H9 (cell line): ENCODE results near the gene ALAS1. TPM values are rescaled to one million over a fixed set of nuclear protein-coding genes. Genes with fewer than 3 reads are reported as not detected.

ENCODE experiments used
- DNase-seq: peaks from one replicate; pipeline ENCODE4 v3.0.0-alpha.2; 2017
- H2AFZ ChIP-seq: one replicate; pipeline ENCODE4 v1.6.1; 2013; ENCODE audit warnings: mild to moderate bottlenecking, low read length, control low read depth, moderate library complexity
- H2AK5ac ChIP-seq: 2 replicates; pipeline ENCODE4 v1.6.1; 2013; ENCODE audit warnings: low read length, control low read depth, mixed read lengths; ENCODE audit not compliant: insufficient read length
- H2BK120ac ChIP-seq: one replicate; pipeline ENCODE4 v1.6.1; 2013; ENCODE audit warnings: low read depth, mild to moderate bottlenecking, low read length, control low read depth, inconsistent platforms; ENCODE audit not compliant: poor library complexity, severe bottlenecking
- H2BK12ac ChIP-seq: 2 replicates; pipeline ENCODE4 v1.6.1; 2013; ENCODE audit warnings: low read length, control low read depth, mixed read lengths, low read depth; ENCODE audit not compliant: insufficient read length
- H2BK15ac ChIP-seq: 2 replicates; pipeline ENCODE4 v1.6.1; 2013; ENCODE audit warnings: low read depth, low read length, control low read depth
- H2BK20ac ChIP-seq: one replicate; pipeline ENCODE4 v1.6.1; 2013; ENCODE audit warnings: low read depth, mild to moderate bottlenecking, low read length, control low read depth, inconsistent platforms; ENCODE audit not compliant: poor library complexity, severe bottlenecking
- H2BK5ac ChIP-seq: 2 replicates; pipeline ENCODE4 v1.6.1; 2013; ENCODE audit warnings: low read length, control low read depth, mixed read lengths; ENCODE audit not compliant: insufficient read length
- H3K14ac ChIP-seq: 2 replicates; pipeline ENCODE4 v1.6.1; 2013; ENCODE audit warnings: low read length, control low read depth; ENCODE audit not compliant: insufficient read depth
- H3K18ac ChIP-seq: 2 replicates; pipeline ENCODE4 v1.6.1; 2013; ENCODE audit warnings: low read depth, mild to moderate bottlenecking, mixed read lengths, low read length, control low read depth; ENCODE audit not compliant: insufficient read length
- H3K23ac ChIP-seq: 2 replicates; pipeline ENCODE4 v1.6.1; 2013; ENCODE audit warnings: low read length, control low read depth, mixed read lengths, low read depth; ENCODE audit not compliant: insufficient read length
- H3K23me2 ChIP-seq: 2 replicates; pipeline ENCODE4 v1.6.1; 2013; ENCODE audit warnings: low read depth, mild to moderate bottlenecking, mixed read lengths, low read length, control low read depth; ENCODE audit not compliant: insufficient read length, poor library complexity, severe bottlenecking
- H3K27ac ChIP-seq: 2 replicates; pipeline ENCODE4 v1.5.1; 2013; ENCODE audit warnings: low read length, control low read depth, mixed read lengths, low read depth; ENCODE audit not compliant: insufficient read length
- H3K27me3 ChIP-seq: 2 replicates; pipeline ENCODE4 v1.6.1; 2013; ENCODE audit warnings: low read length, control low read depth, inconsistent platforms; ENCODE audit not compliant: insufficient read depth
- H3K4ac ChIP-seq: 2 replicates; pipeline ENCODE4 v1.6.1; 2013; ENCODE audit warnings: low read depth, mild to moderate bottlenecking, control low read depth, inconsistent platforms, low read length, moderate library complexity
- H3K4me1 ChIP-seq: 2 replicates; pipeline ENCODE4 v1.6.1; 2013; ENCODE audit warnings: low read length, control low read depth, inconsistent platforms; ENCODE audit not compliant: insufficient read depth
- H3K4me2 ChIP-seq: 2 replicates; pipeline ENCODE4 v1.6.1; 2013; ENCODE audit warnings: low read length, control low read depth, mixed read lengths; ENCODE audit not compliant: insufficient read length, insufficient read depth
- H3K56ac ChIP-seq: 2 replicates; pipeline ENCODE4 v1.6.1; 2013; ENCODE audit warnings: low read depth, mild to moderate bottlenecking, mixed read lengths, low read length, control low read depth; ENCODE audit not compliant: insufficient read length
- H3K79me1 ChIP-seq: 2 replicates; pipeline ENCODE4 v1.6.1; 2013; ENCODE audit warnings: low read depth, mild to moderate bottlenecking, moderate library complexity, low read length, control low read depth, inconsistent platforms; ENCODE audit not compliant: insufficient read depth, poor library complexity, severe bottlenecking
- H3K79me2 ChIP-seq: 2 replicates; pipeline ENCODE4 v1.6.1; 2013; ENCODE audit warnings: low read length, control low read depth, inconsistent platforms; ENCODE audit not compliant: insufficient read depth
- H3K9ac ChIP-seq: 2 replicates; pipeline ENCODE4 v1.6.1; 2013; ENCODE audit warnings: low read length, control low read depth, mixed read lengths; ENCODE audit not compliant: insufficient read length; ENCODE audit errors: extremely low read depth
- H3K9me3 ChIP-seq: one replicate; pipeline ENCODE4 v1.6.1; 2013; ENCODE audit warnings: low read depth, low read length, inconsistent platforms; ENCODE audit not compliant: control insufficient read depth
- H3T11ph ChIP-seq: one replicate; pipeline ENCODE4 v1.6.1; 2013; ENCODE audit warnings: mild to moderate bottlenecking, low read length, control low read depth, inconsistent platforms
- H4K20me1 ChIP-seq: one replicate; pipeline ENCODE4 v1.6.1; 2013; ENCODE audit not compliant: control insufficient read depth, insufficient read length, insufficient read depth
- H4K5ac ChIP-seq: 2 replicates; pipeline ENCODE4 v1.6.1; 2013; ENCODE audit warnings: low read depth, mild to moderate bottlenecking, mixed read lengths, low read length, control low read depth; ENCODE audit not compliant: insufficient read length
- H4K8ac ChIP-seq: replicated peaks from 2 replicates; pipeline ENCODE4 v1.6.1; 2013; ENCODE audit warnings: low read length, control low read depth, mixed read lengths, low read depth; ENCODE audit not compliant: insufficient read length
- H4K91ac ChIP-seq: 2 replicates; pipeline ENCODE4 v1.6.1; 2013; ENCODE audit warnings: low read depth, mild to moderate bottlenecking, moderate library complexity, mixed read lengths, low read length, control low read depth; ENCODE audit not compliant: insufficient read length
- H3K27ac Mint-ChIP-seq, 3 experiments: 2 replicates in 2 of 3; 3 replicates in 1 of 3; pipeline ENCODE4 v1.8.0; 2020 to 2021; ENCODE audit warnings: mixed read lengths in 3 of 3, mild to moderate bottlenecking in 1 of 3, moderate library complexity in 1 of 3
- H3K27me3 Mint-ChIP-seq: 2 replicates; pipeline ENCODE4 v1.8.0; 2021; ENCODE audit warnings: low read depth, mild to moderate bottlenecking, moderate library complexity, mixed read lengths
- H3K36me3 Mint-ChIP-seq, 3 experiments: 2 replicates in 2 of 3; 3 replicates in 1 of 3; pipeline ENCODE4 v1.8.0; 2020 to 2021; ENCODE audit warnings: low read depth in 3 of 3, mixed read lengths in 3 of 3; ENCODE audit not compliant: insufficient read depth in 1 of 3
- H3K4me1 Mint-ChIP-seq, 2 experiments: 2 replicates each; pipeline ENCODE4 v1.8.0; 2020; ENCODE audit warnings: mixed read lengths in 2 of 2
- H3K4me3 Mint-ChIP-seq, 2 experiments: 2 replicates in 1 of 2; 3 replicates in 1 of 2; pipeline ENCODE4 v1.8.0; 2020 to 2021; ENCODE audit warnings: mild to moderate bottlenecking in 2 of 2, mixed read lengths in 2 of 2, moderate library complexity in 1 of 2
- H3K9me3 Mint-ChIP-seq, 2 experiments: 2 replicates in 1 of 2; 3 replicates in 1 of 2; pipeline ENCODE4 v1.8.0; 2020; ENCODE audit warnings: mild to moderate bottlenecking in 2 of 2, mixed read lengths in 2 of 2, moderate library complexity in 1 of 2
- CTCF ChIP-seq: fragments of 200-600 bp; sonication (generic); conservative IDR thresholded peaks from 3 replicates; pipeline ENCODE4 v1.8.0; 2021; ENCODE audit warnings: antibody characterized with exemption, mild to moderate bottlenecking
- WGBS: extraction: QIAGEN DNeasy Blood & Tissue Kit; methylation state at CpG from one replicate; pipeline ENCODE4 v1.1.7; 2013; ENCODE audit warnings: missing lambda C conversion rate, low lambda C conversion rate, mixed read lengths; ENCODE audit not compliant: insufficient read length; ENCODE audit errors: extremely low coverage; 5-methylcytosine and 5-hydroxymethylcytosine counted together
- total RNA-seq: library from RNA; stranded (reverse); gene quantifications from 2 replicates; pipeline ENCODE4 v1.2.1, GENCODE V29; 2021

ALAS1 gene
- total RNA-seq, 1 experiment from 2014 or later, result 39.1 TPM

GRCh38 chr3:52238193-52238760 lies 40.3 kb downstream of the ALAS1 start:
- Histone ChIP-seq H2BK5ac (no peak overlapping the region), H4K8ac (no peak overlapping the region), H3K23ac (no peak overlapping the region), H3K18ac (no peak overlapping the region), H3K4ac (no peak overlapping the region), H3K56ac (peak overlapping the region; percentile 0), H3T11ph (no peak overlapping the region), H2BK15ac (no peak overlapping the region), H3K14ac (no peak overlapping the region), H3K9ac (peak overlapping the region; percentile 67), H3K27me3 (no peaks in the 10 kb centered on the region), H3K4me2 (peak overlapping the region; percentile 99), H3K4me1 (peaks cover 15% of the 10 kb centered on the region), H2AK5ac (no peak overlapping the region), H2BK20ac (no peak overlapping the region), H3K79me1 (no peaks in the 10 kb centered on the region), H2AFZ (no peak overlapping the region), H4K5ac (no peak overlapping the region), H3K27ac (no peak overlapping the region), H2BK12ac (no peak overlapping the region), H4K91ac (no peak overlapping the region), H3K23me2 (peaks cover 8% of the 10 kb centered on the region), H3K9me3 (no peaks in the 10 kb centered on the region), H2BK120ac (no peak overlapping the region), H3K79me2 (peaks cover 5% of the 10 kb centered on the region; the same call in 1 of the 2 replicates), H4K20me1 (no peaks in the 10 kb centered on the region)
- H3K4me3 Mint-ChIP-seq, result peak overlapping the region; percentile 91 to 95
- H3K27me3 Mint-ChIP-seq, result peaks cover 7% of the 10 kb centered on the region
- peaks cover 39 to 47% of the 10 kb centered on the region in 2 experiments for H3K4me1 Mint-ChIP-seq
- DNase-seq, result no peak
- WGBS, result no CpG with 5 or more reads among the region's 11 CpGs
- peaks cover 0 to 19% (median 17%) of the 10 kb centered on the region in 3 experiments; a peak in 5 of 7 replicates for H3K36me3 Mint-ChIP-seq
- TF ChIP-seq CTCF, result no peak
- H3K27ac Mint-ChIP-seq, result peak overlapping the region; percentile 51 to 93 (median 79); a peak in 6 of 7 replicates
- H3K9me3 Mint-ChIP-seq, result peaks cover 0 to 2% of the 10 kb centered on the region in 2 experiments; a peak in 2 of 5 replicates
